Thoracic aorta (tissue), 2 donors: Measurements from ENCODE around the gene SMTN. TPM values are rescaled to one million over a fixed set of nuclear protein-coding genes. Genes with fewer than 3 reads are reported as not detected.

Source experiments
- ATAC-seq: fragments of 150-250 bp; one replicate; pipeline ENCODE4 v1.8.0; 2017; ENCODE audit warnings: low read depth; ENCODE audit not compliant: insufficient number of reproducible peaks, low FRiP score
- DNase-seq: peaks from one replicate; pipeline ENCODE4 v3.0.0-alpha.2; 2020; ENCODE audit warnings: low spot score
- H3K27ac ChIP-seq, 2 donors: fragments of 200-600 bp; sonication (generic); 1 replicate in 1 of 2; 2 replicates in 1 of 2; pipeline ENCODE4 v1.5.1; 2016; ENCODE audit warnings: mild to moderate bottlenecking in 2 of 2, moderate library complexity in 2 of 2
- H3K27me3 ChIP-seq: fragments of 200-600 bp; sonication (generic); replicated peaks from 2 replicates; pipeline ENCODE4 v1.6.0; 2016; ENCODE audit warnings: mild to moderate bottlenecking; ENCODE audit not compliant: insufficient read depth
- H3K36me3 ChIP-seq: fragments of 200-600 bp; sonication (generic); one replicate; pipeline ENCODE4 v1.5.1; 2016
- H3K4me1 ChIP-seq, 2 donors: fragments of 200-600 bp; sonication (generic); 1 replicate in 1 of 2; 2 replicates in 1 of 2; pipeline versions ENCODE4 v1.5.1 to v1.6.0; 2016; ENCODE audit warnings: low read depth in 2 of 2, mild to moderate bottlenecking in 1 of 2; ENCODE audit not compliant: control insufficient read depth in 1 of 2
- H3K4me3 ChIP-seq: fragments of 200-600 bp; sonication (generic); 2 replicates; pipeline ENCODE4 v1.5.1; 2016; ENCODE audit warnings: mild to moderate bottlenecking
- H3K9me3 ChIP-seq: fragments of 200-600 bp; sonication (generic); 2 replicates; pipeline ENCODE4 v1.5.1; 2016
- total RNA-seq, 2 donors: library from RNA; depleted of rRNA; stranded (reverse); fragments of >200 nt; gene quantifications; one replicate each; pipeline versions ENCODE4 v1.1.0 to v1.2.3, GENCODE V29; 2016
- TF ChIP-seq, protein P1 (sequence below): fragments of 200-600 bp; sonication (generic); IDR thresholded peaks from one replicate; pipeline ENCODE4 v1.5.1; 2019; ENCODE audit warnings: antibody characterized with exemption

The SMTN gene
- total RNA-seq, 2 donors from 2014 or later, result 632 to 946 TPM

DNA sequence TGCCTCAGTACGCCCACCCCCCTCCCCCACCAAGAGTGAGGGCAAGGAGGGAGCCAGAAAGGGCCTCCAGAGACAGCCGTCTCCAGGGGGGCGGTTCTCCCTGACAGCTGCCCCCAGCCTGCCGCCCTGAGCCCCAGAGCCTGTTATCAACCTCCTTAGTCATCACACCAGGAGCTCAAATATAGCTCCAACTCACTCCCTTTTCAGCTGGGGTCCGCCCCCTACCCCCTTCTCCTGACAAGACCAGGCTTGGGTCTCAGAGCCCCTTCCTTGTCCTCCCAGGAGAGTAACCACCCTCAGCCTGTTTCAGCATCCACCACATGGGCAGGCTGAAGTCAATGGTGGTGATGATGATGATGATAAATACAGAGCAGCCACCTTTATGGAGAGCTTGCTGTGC, 39.1 kb downstream of the SMTN start:
- no peaks in the 10 kb centered on the region for H3K9me3 ChIP-seq
- no peak for ATAC-seq

DNA sequence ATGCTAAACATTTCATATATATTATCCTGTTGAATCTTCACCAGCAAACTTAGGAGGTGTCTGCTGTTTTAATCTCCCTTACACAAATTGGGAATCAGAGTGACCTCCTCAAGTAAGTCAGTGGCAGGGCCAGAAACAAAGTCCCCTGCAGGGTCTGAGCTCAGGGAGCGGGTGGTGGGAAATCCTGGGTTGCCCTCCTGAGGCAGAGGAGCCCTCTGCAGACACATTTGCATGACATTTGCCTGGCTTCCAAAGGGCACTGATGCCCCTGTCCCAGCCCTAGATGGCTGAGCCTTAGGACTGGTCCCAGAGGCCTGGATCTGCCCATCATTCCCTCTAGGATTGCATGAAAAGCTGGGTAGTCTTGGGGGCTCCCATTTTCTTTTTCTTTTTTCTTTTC, 39.5 kb downstream of the SMTN start:
- Histone ChIP-seq H3K27me3 (no peaks in the 10 kb centered on the region), H3K36me3 (no peaks in the 10 kb centered on the region), H3K27ac (no peak overlapping the region), H3K4me3 (no peak overlapping the region), H3K4me1 (peaks cover 11 to 19% of the 10 kb centered on the region in 2 donors), H3K9me3 (no peaks in the 10 kb centered on the region)
- TF ChIP-seq, protein P1, sequence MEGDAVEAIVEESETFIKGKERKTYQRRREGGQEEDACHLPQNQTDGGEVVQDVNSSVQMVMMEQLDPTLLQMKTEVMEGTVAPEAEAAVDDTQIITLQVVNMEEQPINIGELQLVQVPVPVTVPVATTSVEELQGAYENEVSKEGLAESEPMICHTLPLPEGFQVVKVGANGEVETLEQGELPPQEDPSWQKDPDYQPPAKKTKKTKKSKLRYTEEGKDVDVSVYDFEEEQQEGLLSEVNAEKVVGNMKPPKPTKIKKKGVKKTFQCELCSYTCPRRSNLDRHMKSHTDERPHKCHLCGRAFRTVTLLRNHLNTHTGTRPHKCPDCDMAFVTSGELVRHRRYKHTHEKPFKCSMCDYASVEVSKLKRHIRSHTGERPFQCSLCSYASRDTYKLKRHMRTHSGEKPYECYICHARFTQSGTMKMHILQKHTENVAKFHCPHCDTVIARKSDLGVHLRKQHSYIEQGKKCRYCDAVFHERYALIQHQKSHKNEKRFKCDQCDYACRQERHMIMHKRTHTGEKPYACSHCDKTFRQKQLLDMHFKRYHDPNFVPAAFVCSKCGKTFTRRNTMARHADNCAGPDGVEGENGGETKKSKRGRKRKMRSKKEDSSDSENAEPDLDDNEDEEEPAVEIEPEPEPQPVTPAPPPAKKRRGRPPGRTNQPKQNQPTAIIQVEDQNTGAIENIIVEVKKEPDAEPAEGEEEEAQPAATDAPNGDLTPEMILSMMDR, result no peak
- ATAC-seq (no peak), DNase-seq (no peak)

More for the DNA sequence above, 39.1 kb downstream of the SMTN start:
- H3K4me3 ChIP-seq, result no peak overlapping the region
- H3K27ac ChIP-seq, result no peak overlapping the region
- TF ChIP-seq, protein P1, result no peak
- H3K4me1 ChIP-seq, result peaks cover 11 to 19% of the 10 kb centered on the region in 2 donors
- no peaks in the 10 kb centered on the region for H3K27me3 ChIP-seq
- DNase-seq, result no peak
- no peaks in the 10 kb centered on the region for H3K36me3 ChIP-seq

DNA sequence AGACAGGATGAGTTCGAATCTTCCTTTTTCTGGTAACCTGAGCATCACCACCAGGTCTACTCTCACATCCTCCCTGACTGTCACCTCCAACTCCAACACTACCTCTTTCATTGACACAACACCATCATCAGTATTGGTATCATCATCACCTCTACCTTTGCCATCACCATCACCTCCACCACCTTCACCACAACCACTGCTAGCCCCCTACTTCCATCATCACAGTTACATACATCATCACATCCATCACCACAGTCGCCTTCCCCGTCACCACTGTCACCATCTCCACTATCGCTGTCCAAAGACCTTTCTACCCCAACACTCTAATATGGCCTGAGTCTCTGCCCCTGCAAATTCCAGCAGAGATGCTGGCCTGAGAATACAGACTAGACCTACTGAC, 40.3 kb downstream of the SMTN start:
- no peaks in the 10 kb centered on the region for H3K9me3 ChIP-seq

DNA sequence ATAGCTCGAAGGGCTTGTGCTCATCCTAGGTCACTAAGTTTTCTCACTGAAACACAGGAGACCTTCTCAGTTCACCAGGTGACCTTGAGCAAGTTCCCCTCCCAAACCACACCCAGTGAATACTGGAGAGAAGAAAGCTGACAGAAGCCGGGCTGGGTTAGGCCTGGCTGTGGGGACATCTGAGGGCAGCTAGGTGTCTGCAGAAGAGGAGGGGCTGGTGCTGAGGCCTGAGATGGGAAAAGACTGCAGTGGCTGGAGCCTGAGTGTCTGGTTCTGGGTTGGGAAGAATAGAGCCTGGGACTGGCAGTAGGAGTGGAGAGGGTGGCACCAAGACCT, 41.0 kb downstream of the SMTN start:
- Histone ChIP-seq H3K4me1 (peaks cover 11 to 19% of the 10 kb centered on the region in 2 donors), H3K4me3 (peak overlapping the region; percentile 71), H3K27ac (no peak overlapping the region), H3K36me3 (no peaks in the 10 kb centered on the region), H3K27me3 (no peaks in the 10 kb centered on the region), H3K9me3 (no peaks in the 10 kb centered on the region)
- DNase-seq (no peak), ATAC-seq (no peak)
- TF ChIP-seq, protein P1, result no peak

More for the DNA sequence above, 40.3 kb downstream of the SMTN start:
- Histone ChIP-seq H3K4me1 (peaks cover 11 to 19% of the 10 kb centered on the region in 2 donors), H3K27me3 (no peaks in the 10 kb centered on the region), H3K4me3 (no peak overlapping the region), H3K36me3 (no peaks in the 10 kb centered on the region), H3K27ac (no peak overlapping the region)
- no peak for ATAC-seq
- DNase-seq, result no peak
- TF ChIP-seq, protein P1, result no peak

DNA sequence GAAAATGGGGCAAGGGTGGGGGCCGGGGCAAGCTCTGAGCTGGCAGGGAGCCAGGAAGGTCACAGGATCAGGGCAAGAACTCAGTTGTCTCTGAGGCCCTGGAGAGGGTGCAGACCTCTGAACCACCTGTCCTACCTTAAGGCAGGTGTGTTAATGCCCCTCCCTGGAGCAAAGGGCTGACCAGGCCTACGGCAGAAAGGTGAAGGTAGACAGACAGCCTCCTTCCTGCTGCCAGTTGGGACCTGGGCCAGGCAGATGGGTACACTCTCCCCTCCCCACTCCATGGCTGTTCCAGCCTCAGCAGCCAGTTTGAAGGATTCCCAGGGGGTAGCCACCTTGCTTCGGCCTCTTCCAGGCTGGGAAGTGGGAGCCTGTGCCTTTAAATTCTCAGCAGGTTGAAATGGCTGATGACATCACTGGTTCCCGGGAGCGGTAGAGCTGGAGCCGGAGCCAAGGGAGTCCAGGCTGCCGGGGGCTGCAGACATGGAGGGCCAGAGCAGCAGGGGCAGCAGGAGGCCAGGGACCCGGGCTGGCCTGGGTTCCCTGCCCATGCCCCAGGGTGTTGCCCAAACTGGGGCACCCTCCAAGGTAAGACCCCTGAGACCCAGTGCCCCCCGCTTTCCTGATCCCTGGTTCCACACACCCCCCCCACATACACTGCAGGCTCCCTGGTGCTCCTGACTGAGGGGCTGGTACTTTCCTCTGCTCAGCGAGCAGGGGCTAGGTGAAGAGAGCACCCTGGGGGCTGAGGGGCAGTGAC, 41.6 kb downstream of the SMTN start, which contains the start of gene INPP5J:
INPP5J (plus strand) TSS at position 435 of the 760 bp plus-strand sequence; CDS start at position 484, 49 bp downstream.
- H3K27ac ChIP-seq, result peak within 1 kb of the TSS in 1 of 2 donors; percentile 14
- no peaks in the 10 kb centered on the region for H3K36me3 ChIP-seq
- H3K27me3 ChIP-seq, result no peaks in the 10 kb centered on the region
- peak within 1 kb of the TSS; percentile 71 for H3K4me3 ChIP-seq
- ATAC-seq (no peak), DNase-seq (no peak)
- TF ChIP-seq, protein P1, result no peak
- H3K4me1 ChIP-seq, result peaks cover 11 to 19% of the 10 kb centered on the region in 2 donors
- no peaks in the 10 kb centered on the region for H3K9me3 ChIP-seq
